Smooth muscle cell (in vitro differentiated cells): ENCODE data around the gene C1orf87. TPM values are rescaled to one million over a fixed set of nuclear protein-coding genes. Genes with fewer than 3 reads are reported as not detected.

Experiments
- DNase-seq: peaks from one replicate; lab custom pipeline; 2025; ENCODE audit not compliant: unreplicated experiment; lab: John Stamatoyannopoulos, UW
- H2AFZ ChIP-seq: fragments of 200-600 bp; sonication (generic); 2 replicates; pipeline ENCODE4 v1.6.0; 2016; ENCODE audit warnings: antibody characterized with exemption, low read depth, mild to moderate bottlenecking
- H3F3A ChIP-seq: fragments of 200-600 bp; sonication (generic); 2 replicates; pipeline ENCODE4 v1.6.0; 2017; ENCODE audit warnings: antibody characterized with exemption, low read depth
- H3K27ac ChIP-seq: fragments of 200-600 bp; sonication (generic); 2 replicates; pipeline ENCODE4 v1.5.1; 2016; ENCODE audit warnings: low read depth, mild to moderate bottlenecking
- H3K27me3 ChIP-seq: fragments of 200-600 bp; sonication (generic); 2 replicates; pipeline ENCODE4 v1.6.1; 2016; ENCODE audit warnings: low read depth, mild to moderate bottlenecking
- H3K36me3 ChIP-seq: fragments of 200-600 bp; sonication (generic); 2 replicates; pipeline ENCODE4 v1.5.1; 2016; ENCODE audit warnings: low read depth
- H3K4me1 ChIP-seq: fragments of 200-600 bp; sonication (generic); 2 replicates; pipeline ENCODE4 v1.5.1; 2016; ENCODE audit warnings: low read depth
- H3K4me2 ChIP-seq: fragments of 200-600 bp; sonication (generic); 2 replicates; pipeline ENCODE4 v1.6.0; 2016; ENCODE audit warnings: mild to moderate bottlenecking
- H3K4me3 ChIP-seq: fragments of 200-600 bp; sonication (generic); 2 replicates; pipeline ENCODE4 v1.5.1; 2016; ENCODE audit warnings: mild to moderate bottlenecking
- H3K79me2 ChIP-seq: fragments of 200-600 bp; sonication (generic); 2 replicates; pipeline ENCODE4 v1.6.0; 2016; ENCODE audit warnings: low read depth, mild to moderate bottlenecking
- H3K9ac ChIP-seq: fragments of 200-600 bp; sonication (generic); 2 replicates; pipeline ENCODE4 v1.6.0; 2016; ENCODE audit warnings: low read depth
- H3K9me3 ChIP-seq: fragments of 200-600 bp; sonication (generic); replicated peaks from 2 replicates; pipeline ENCODE4 v1.5.1; 2016; ENCODE audit warnings: low read depth
- H4K20me1 ChIP-seq: fragments of 200-600 bp; sonication (generic); 2 replicates; pipeline ENCODE4 v1.6.0; 2016; ENCODE audit warnings: low read depth
- CTCF ChIP-seq: fragments of 200-600 bp; sonication (generic); IDR thresholded peaks from 2 replicates; pipeline ENCODE4 v1.5.1; 2017; ENCODE audit warnings: borderline replicate concordance, mild to moderate bottlenecking, antibody characterized with exemption; ENCODE audit not compliant: insufficient read depth, poor library complexity, severe bottlenecking
- WGBS: methylation state at CpG from one replicate; pipeline ENCODE4 v1.1.7; 2016; ENCODE audit warnings: low lambda C conversion rate; 5-methylcytosine and 5-hydroxymethylcytosine counted together
- polyA plus RNA-seq: library from polyadenylated mRNA; unstranded; fragments of >200 nt; fragmentation: Nextera tagmentation; extraction: Ambion mirVana; gene quantifications from 2 replicates; pipeline ENCODE4 v1.2.1, GENCODE V29; 2016
- total RNA-seq: library from RNA; depleted of rRNA; stranded (reverse); fragments of >200 nt; gene quantifications from 2 replicates; pipeline ENCODE4 v1.2.3, GENCODE V29; 2014

Gene C1orf87
- total and polyA plus RNA-seq, 2 experiments from 2014 or later, result not detected

GRCh38 chr1:59979666-59980065, 93.9 kb downstream of the C1orf87 start:
- Histone ChIP-seq H3F3A (no peaks in the 10 kb centered on the region), H3K4me1 (peaks cover 8% of the 10 kb centered on the region), H3K9ac (no peak overlapping the region), H3K4me2 (no peak overlapping the region), H3K79me2 (no peaks in the 10 kb centered on the region), H3K27me3 (peaks cover 16% of the 10 kb centered on the region), H3K9me3 (no peaks in the 10 kb centered on the region), H3K27ac (no peak overlapping the region), H4K20me1 (no peaks in the 10 kb centered on the region), H2AFZ (no peak overlapping the region), H3K4me3 (no peak overlapping the region), H3K36me3 (no peaks in the 10 kb centered on the region)
- no peak for TF ChIP-seq CTCF
- WGBS, result 92% methylated on average over 5 of the region's 5 CpGs
- no peak for DNase-seq

- H4K20me1 ChIP-seq, result no peaks in the 10 kb centered on the region
- no peak overlapping the region for H2AFZ ChIP-seq
- no peak overlapping the region for H3K9ac ChIP-seq
- peaks cover 22% of the 10 kb centered on the region for H3K27me3 ChIP-seq
- H3K79me2 ChIP-seq, result no peaks in the 10 kb centered on the region
- TF ChIP-seq CTCF, result no peak
- H3K9me3 ChIP-seq, result no peaks in the 10 kb centered on the region
- no peaks in the 10 kb centered on the region for H3K36me3 ChIP-seq
- DNase-seq, result no peak
- H3K4me3 ChIP-seq, result no peak overlapping the region
- WGBS, result 98% methylated on average over 2 of the region's 2 CpGs
- no peaks in the 10 kb centered on the region for H3F3A ChIP-seq
- peaks cover 8% of the 10 kb centered on the region for H3K4me1 ChIP-seq
- no peak overlapping the region for H3K4me2 ChIP-seq
- H3K27ac ChIP-seq, result no peak overlapping the region
Measured at GRCh38 chr1:59978511-59978910, 95.1 kb downstream of the C1orf87 start.

- Histone ChIP-seq H3K9ac (no peak overlapping the region), H3K36me3 (no peaks in the 10 kb centered on the region), H3K27me3 (peaks cover 24% of the 10 kb centered on the region), H3K79me2 (no peaks in the 10 kb centered on the region), H3K4me3 (no peak overlapping the region), H3K27ac (no peak overlapping the region), H2AFZ (no peak overlapping the region), H3K9me3 (no peaks in the 10 kb centered on the region), H3K4me1 (peaks cover 8% of the 10 kb centered on the region), H3F3A (no peaks in the 10 kb centered on the region), H3K4me2 (no peak overlapping the region), H4K20me1 (no peaks in the 10 kb centered on the region)
- peak; percentile 2 for TF ChIP-seq CTCF
- no peak for DNase-seq
- WGBS, result 73% methylated on average over 1 of the region's 1 CpG
Measured at GRCh38 chr1:59978026-59978425, 95.5 kb downstream of the C1orf87 start.

- no peaks in the 10 kb centered on the region for H3F3A ChIP-seq
- TF ChIP-seq CTCF, result no peak
- no peaks in the 10 kb centered on the region for H3K9me3 ChIP-seq
- peak overlapping the region; percentile 81 for H3K4me2 ChIP-seq
- WGBS, result 80% methylated on average over 4 of the region's 4 CpGs
- H3K36me3 ChIP-seq, result no peaks in the 10 kb centered on the region
- no peak for DNase-seq
- no peaks in the 10 kb centered on the region for H4K20me1 ChIP-seq
- no peaks in the 10 kb centered on the region for H3K79me2 ChIP-seq
- H3K9ac ChIP-seq, result no peak overlapping the region
- H3K4me3 ChIP-seq, result no peak overlapping the region
- no peak overlapping the region for H3K27ac ChIP-seq
- H3K4me1 ChIP-seq, result peaks cover 2% of the 10 kb centered on the region
- peaks cover 15% of the 10 kb centered on the region for H3K27me3 ChIP-seq
- H2AFZ ChIP-seq, result no peak overlapping the region
Measured at GRCh38 chr1:59977075-59977410, 96.5 kb downstream of the C1orf87 start.
